HG03521 (cell line): ENCODE measurements around the gene CLMN.

Source experiments
- ATAC-seq: cut with Tn5 transposase; IDR thresholded peaks from one replicate; pipeline ENCODE4 v1.9.1; 2021; ENCODE audit warnings: mild to moderate bottlenecking, moderate library complexity; ENCODE audit not compliant: unreplicated experiment

Gene CLMN

DNA sequence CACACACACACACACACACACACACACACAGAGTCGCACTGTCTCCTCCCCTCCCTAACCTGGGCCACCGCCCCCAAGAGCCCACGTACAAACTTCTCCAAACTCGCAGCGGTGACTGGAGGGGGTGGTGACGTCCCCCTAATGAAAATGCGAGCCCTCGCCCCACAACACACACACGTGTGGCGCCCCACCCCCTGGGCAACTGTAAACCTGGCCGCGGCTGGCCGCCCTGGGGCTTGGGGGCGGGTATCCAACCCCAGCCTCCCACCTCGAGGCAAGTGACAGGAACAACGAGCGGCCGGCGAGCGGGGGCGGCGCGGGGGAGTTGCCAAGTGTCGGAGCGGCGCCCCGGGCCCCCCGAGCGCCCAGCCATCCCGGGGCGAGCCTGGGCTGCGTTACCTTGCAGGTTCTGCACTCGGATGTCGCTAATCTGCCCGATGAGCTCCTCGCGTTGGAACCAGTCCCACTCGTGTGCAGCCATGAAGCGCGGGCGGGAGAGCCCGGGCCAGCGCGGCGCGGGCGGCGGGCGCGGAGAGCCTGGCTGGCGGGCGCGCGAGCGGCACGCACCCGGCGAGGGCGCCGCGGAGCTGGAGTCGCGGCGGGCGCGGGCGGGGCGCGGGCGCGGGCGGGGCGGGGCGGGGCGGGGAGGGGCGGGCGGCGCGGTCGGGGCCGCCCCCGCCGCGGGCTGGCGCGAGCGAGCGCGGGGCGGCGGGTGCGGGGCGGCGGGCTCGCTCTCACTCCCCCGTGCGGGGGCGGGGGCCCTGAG, at the start of gene CLMN:
TSS of gene CLMN (minus strand) at position 597 of the 766 bp plus-strand sequence. CDS start at position 481, 116 bp downstream.
- peak; percentile 47 for ATAC-seq

- ATAC-seq = no peak
Observed at GRCh38 chr14:95365401-95365800, 45.7 kb upstream of the CLMN start.

DNA sequence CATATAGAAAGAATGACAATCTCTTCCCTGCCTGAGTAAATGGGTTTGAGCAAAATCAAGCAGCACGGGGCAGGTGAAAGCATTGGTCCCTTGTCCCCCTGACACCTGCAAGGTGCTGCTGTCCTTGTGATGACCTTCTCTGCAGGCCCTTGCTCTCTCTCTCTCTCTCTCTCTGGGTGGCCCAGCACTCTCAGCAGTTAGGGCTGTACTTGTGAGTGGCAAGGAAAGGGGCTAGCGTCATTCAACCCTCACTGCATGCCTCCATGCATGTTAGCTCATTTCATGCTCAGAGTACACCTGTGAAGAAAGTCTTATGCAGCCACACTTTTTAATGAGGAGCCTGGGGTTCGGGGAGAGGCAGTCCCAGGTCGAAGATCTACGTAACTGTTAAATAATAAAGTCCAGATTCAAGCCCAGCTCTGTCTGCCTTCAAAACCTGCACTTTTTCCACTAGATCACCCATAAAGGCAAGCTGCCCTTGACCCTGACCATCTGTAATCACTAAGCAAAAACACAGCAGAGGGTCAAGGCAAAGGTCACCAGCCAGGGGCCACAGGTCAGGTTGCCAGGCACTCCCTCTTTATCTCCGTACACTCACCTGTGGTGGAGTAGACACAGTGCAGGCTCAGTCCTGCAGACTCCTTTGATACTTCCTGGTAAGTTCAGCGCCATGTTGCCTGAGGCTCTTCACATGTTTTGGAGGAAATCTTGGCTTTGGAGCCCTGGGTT, 44.9 kb upstream of the CLMN start:
- ATAC-seq = no peak

- no peak for ATAC-seq
Observed at GRCh38 chr14:95363468-95363954, 43.8 kb upstream of the CLMN start.

DNA sequence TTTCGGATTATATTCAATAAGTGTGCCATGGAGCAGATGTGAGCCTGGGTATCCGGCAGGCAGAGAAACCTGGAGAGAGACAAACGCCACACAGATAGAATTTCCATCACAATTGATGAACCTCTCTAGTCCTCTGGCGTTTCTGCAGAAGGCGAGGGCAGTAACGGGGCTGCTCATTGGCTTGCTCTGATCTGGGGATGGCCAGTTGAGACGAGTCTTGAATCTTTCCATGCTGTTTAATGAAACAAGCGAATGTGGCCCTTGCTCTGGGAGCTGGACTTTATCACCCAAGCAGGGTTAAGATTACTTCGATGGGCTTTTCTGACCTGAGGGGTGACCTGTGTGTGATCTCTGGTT, 42.4 kb upstream of the CLMN start:
- ATAC-seq = no peak

- no peak for ATAC-seq
Observed at GRCh38 chr14:95361373-95362137, 41.8 kb upstream of the CLMN start.

DNA sequence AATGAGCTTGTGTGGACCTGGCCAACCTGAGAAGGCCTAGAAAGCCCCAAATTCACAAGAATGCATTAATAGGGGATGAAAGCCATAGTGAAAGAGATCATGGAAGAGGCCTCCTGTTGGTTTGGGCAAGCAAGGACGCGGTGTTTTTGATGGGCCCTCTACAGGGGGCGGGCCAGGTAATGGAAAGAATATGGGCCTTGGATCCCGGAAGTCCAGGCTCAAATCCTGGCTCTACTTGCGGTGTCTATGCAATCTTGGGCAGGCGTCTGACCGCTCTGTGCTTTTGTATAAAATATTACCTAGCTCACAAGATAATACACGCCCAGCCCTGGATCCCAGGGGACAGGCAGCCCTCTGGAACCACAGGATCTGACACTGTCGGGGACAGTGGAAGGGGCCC, 41.1 kb upstream of the CLMN start:
- ATAC-seq = no peak

- no peak for ATAC-seq
Observed at GRCh38 chr14:95359994-95360826, 40.5 kb upstream of the CLMN start.

DNA sequence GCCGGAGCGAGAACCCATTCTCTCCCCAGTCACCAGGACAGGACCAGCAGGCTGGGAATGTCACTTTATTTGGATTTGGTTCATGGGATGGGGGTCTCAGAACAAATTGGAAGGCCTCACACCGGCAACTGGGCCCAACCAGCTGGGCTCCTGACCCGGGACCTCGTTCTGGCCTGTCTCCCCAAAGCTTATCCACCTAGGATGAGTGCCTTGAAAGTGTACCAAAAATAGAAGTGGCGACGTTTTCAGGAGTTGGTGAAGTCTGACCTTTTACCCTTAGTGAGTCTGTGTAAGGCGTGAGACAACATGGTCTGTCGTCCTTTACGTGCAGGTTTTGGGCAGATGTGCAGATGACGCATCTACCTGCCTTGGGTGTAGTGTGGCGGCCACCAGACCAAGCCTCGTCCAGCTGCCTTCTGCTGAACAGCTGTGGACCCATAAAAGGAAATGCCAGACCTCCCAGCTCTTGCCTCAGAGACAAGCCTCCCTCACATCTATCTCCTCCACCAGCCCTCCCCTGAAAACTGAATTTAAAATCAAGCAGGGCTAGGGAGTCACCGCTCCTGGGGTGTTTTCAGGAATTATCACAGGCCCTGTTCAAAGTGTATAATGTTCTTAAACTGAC, 36.6 kb upstream of the CLMN start:
- no peak for ATAC-seq

DNA sequence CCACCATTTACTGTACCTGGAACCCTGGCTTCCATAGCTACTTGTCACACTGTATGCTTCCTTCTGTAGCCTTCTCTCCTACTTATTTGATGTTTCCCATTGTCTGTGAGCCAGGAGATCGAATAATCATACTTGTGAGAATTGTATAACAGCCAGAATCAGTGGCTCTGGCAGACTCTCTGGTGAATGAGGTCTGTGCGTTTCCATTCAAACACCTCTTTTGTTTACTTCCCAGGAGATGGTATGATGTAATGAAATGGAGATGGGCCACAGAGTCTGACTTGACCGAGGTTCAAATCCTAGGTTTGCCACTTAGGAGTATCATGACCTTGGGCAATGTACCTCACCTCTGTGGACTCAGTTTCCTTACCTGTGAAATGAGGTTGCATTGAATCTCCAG, 35.7 kb upstream of the CLMN start:
- ATAC-seq = no peak

GRCh38 chr14:95354834-95355233, 35.1 kb upstream of the CLMN start:
- no peak for ATAC-seq

GRCh38 chr14:95353664-95354063, 34.0 kb upstream of the CLMN start:
- no peak for ATAC-seq

DNA sequence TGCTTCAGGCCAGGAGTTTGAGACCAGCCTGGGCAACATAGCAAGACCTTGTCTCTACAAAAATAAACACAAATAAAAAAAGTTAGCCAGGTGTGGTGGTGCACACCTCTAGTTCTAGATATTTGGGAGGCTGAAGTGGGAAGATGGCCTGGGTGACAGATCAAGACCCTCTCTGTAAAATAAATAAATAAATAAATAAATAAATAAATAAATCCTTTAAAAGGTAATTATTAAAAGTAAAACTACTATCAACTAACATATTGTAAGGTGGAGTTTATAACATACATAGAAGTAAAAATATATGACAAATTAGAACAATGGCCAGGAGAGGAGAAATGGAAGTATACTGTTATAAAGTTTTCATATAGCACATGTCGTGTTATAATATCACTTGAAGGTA, 33.3 kb upstream of the CLMN start:
- no peak for ATAC-seq

DNA sequence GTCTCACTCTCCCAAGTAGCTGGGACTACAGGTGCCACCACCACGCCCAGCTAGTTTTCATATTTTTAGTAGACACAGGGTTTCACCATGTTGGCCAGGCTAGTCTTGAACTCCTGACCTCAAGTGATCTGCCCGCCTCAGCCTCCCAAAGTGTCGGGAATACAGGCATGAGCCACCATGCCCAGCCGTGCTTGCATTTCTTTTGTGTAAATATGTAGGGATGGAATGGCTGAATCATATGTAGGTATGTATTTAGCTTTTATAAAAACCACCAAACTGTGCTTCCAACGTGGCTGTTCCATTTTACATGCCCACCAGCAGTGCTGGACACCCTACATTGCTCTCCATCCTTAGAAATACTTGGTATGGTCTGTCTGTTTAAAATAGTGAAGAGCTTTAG, 32.8 kb upstream of the CLMN start:
- no peak for ATAC-seq

DNA sequence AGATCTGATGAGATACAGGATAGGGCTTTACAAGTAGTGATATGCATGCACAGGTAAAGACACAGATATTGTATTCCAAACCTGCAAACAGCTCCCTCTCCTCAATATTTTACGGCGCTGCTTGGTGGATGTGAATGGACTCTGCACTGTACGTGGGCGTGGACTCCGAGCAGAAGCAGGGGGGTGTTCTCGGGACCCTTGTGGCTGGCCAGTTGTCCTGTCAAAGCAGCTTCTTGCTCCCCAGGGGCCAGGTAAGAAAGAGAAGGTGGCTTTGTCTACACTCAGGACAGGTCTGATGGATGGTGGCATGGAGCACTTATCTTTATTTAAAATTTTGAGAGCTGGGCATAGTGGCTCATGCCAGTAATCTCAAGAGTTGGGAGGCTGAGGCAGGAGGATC, 29.5 kb upstream of the CLMN start:
- no peak for ATAC-seq

DNA sequence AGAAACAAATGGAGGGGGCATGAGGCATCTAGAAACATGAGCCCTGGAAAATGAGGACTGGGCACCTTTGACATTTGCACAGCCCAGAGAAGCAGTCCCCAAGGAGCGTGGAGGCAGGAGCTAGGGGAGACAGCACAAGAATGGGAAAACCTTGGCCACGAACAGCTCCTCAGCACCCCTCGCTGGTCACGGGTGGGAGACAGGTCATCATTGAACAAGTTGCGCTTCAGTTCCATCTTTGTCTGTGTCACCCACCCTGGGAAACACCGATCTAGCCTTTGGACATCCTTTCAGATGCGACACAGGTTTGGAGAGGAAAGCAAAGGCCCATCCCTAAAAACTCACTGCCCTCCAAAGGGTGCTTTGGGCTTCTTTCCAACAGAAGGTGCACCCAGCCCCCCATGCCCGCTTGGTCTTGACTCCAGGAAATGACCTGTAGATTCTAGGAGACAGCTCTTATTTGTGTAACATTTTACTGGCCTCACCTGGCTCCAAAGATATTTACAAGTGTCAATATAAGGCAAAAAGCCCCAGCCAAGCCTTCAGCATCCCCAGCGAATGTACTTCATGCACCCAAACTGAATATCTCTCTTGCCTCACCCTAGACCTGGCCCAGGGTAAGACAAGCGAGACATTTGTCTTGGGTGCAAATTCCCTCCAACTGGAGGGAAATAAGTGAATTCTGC, 28.8 kb upstream of the CLMN start:
- no peak for ATAC-seq

- no peak for ATAC-seq
Observed at GRCh38 chr14:95346820-95347219, 27.1 kb upstream of the CLMN start.

- no peak for ATAC-seq
Observed at GRCh38 chr14:95346266-95346665, 26.6 kb upstream of the CLMN start.

DNA sequence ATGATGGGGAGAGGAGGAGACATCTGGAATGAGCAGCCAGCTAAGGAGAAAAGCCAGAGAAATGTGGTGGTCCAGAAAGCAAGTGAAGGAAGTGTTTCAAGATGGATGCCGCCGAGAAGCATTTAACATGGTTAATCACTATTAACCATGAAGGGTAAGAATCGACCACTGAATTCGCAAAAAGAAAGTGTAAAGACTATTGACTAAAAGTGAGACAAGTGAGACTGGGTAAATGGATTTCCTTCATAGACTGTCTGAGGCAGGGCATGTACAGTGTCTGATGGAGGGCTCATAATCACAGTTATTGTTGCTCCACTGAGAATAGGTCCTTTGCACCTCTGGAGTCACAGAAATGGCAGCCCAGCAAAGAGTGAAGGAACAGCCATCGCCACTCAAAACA, 25.3 kb upstream of the CLMN start:
- no peak for ATAC-seq

- no peak for ATAC-seq
Observed at GRCh38 chr14:95344536-95344935, 24.8 kb upstream of the CLMN start.
